HG03439 (cell line): ENCODE measurements around the gene AMELX.

Source experiments
- ATAC-seq: cut with Tn5 transposase; IDR thresholded peaks from one replicate; pipeline ENCODE4 v1.9.1; 2021; ENCODE audit warnings: mild to moderate bottlenecking, moderate library complexity; ENCODE audit not compliant: unreplicated experiment

The AMELX gene

GRCh38 chrX:11305641-11306040, 12.4 kb downstream of the AMELX start:
- ATAC-seq: no peak

- no peak for ATAC-seq
Measured at GRCh38 chrX:11309220-11309619, 16.0 kb downstream of the AMELX start.

- ATAC-seq: no peak
Measured at GRCh38 chrX:11311706-11312105, 18.5 kb downstream of the AMELX start.

GRCh38 chrX:11319806-11320520, 26.8 kb downstream of the AMELX start:
- ATAC-seq: no peak

- no peak for ATAC-seq
Measured at GRCh38 chrX:11321986-11322385, 28.8 kb downstream of the AMELX start.

GRCh38 chrX:11328134-11328533, 34.9 kb downstream of the AMELX start:
- ATAC-seq: no peak

- ATAC-seq: no peak
Measured at GRCh38 chrX:11329021-11329420, 35.8 kb downstream of the AMELX start.

GRCh38 chrX:11331788-11332187, 38.6 kb downstream of the AMELX start:
- ATAC-seq: no peak

- no peak for ATAC-seq
Measured at GRCh38 chrX:11334165-11334564, 41.0 kb downstream of the AMELX start.

- no peak for ATAC-seq
Measured at GRCh38 chrX:11336201-11336600, 43.0 kb downstream of the AMELX start.

- ATAC-seq: no peak
Measured at GRCh38 chrX:11337292-11338009, 44.2 kb downstream of the AMELX start.

- peak; percentile 82 for ATAC-seq
Measured at GRCh38 chrX:11341274-11342201, 48.3 kb downstream of the AMELX start.

GRCh38 chrX:11342673-11343072, 49.5 kb downstream of the AMELX start:
- ATAC-seq: no peak

- no peak for ATAC-seq
Measured at GRCh38 chrX:11346121-11346682, 53.0 kb downstream of the AMELX start.

GRCh38 chrX:11347300-11347699, 54.1 kb downstream of the AMELX start:
- ATAC-seq: no peak

GRCh38 chrX:11349020-11349419, 55.8 kb downstream of the AMELX start:
- no peak for ATAC-seq

GRCh38 chrX:11349661-11350337, 56.6 kb downstream of the AMELX start:
- no peak for ATAC-seq
